T-helper 9 cell (primary cell): ENCODE data around the gene MYO7A.
"Not testable (repeated sequence)": the region's sequence is repeated elsewhere in the genome, so short reads cannot be mapped to it uniquely, and the experiment has no call there.

Source experiments
- DNase-seq: peaks from one replicate; pipeline ENCODE4 v3.0.0-alpha.2; 2020

Gene MYO7A

DNA sequence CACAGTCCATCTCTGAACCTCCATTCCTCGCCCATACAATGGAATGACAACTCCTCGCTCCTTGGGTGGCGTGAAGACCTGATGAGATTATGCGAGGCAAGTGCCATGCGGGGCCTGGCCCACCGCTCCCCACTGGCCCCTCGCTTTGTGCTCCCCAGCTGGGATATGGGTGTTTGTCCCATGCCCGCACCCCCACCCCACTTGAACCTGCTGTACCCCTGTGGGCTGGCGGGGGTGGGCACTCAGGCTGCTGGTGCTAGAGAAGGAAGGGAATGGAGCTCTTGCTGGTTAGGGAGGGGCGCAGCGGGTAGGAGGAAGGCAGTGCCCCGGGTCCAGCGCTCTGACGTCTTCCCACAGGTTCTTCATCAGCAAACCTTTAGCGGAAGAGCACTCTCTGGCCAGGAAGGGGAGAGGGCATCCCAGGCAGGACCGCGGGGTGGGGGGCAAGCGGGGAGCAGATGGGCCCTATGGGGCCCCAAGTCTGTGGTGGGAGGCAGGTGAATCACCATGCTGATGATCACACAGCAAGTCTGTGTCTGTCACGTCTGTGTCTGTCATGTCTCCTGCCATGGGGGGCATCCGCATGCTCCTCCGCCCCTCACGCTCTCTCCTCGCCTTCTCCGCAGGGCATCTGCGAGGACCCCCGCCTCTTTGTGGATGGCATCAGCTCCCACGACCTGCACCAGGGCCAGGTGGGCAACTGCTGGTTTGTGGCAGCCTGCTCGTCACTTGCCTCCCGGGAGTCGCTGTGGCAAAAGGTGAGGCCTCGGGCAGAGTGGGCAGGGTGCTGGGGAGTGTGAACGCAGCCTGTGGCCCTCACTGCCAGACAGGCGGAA, 34.8 kb upstream of the MYO7A start:
- no peak for DNase-seq

DNA sequence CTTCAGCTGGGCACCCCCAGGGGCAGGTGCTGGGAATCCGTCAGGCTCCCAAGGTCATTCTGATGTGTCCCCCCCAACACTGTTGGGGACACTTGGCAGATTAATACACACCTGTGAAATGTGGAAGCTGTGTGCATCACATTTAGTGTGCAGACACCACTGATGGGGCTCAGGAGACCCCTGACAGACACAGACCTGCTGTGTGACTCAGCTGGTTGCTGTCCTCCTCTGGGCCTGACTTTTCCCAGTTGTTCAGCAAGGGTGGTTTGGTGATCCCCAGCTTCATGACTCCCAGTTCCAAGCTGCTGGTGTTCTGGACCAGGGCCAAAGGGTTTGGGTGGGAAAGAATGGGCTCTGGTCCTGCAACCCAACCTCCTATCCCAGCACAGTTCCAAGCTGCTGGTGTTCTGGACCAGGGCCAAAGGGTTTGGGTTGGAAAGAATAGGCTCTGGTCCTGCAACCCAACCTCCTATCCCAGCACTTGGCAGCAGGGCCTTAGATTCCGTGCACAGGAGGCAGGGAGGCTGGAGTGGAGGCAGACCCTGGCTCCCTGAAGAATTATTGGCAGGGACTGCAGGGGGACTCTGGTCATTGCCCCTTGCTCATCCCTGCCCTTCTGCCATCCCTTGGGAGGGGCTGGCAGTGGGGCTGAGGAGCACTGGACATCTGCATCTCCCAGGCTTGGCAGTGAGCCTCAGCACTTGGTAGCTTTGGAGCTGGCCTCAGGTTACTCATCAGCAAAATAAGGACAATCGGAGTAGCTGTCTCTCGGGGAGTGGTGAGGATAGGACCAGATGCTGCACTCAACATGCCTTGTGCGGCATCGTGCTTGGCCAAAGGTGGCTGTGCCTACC, 33.8 kb upstream of the MYO7A start:
- DNase-seq = no peak

DNA sequence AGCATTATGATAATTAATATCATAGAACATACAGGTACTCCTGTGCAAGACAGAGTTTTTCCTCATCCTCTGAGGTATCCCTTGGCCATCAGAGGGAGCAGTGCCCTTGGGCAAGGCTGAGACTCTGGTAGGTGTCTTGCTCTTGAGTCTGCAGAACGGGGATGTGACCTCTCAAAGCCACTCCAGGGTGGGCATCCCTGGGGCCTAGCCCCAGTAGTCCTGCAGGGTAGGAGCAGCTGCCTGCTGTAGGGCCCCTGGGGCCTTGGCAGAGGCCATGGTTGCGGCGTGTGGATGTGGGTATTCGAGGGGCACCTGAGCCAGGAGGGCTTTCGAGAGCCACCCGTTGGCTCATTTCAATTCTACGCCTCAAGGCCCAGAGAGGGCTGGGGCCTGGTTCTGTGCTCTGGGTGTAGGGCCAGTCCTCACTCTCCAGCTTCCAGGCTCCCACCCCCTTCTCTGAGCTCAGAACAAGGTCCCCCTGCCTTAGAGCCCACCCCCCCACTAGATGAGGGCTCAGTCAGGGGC, 33.1 kb upstream of the MYO7A start:
- DNase-seq = no peak

DNA sequence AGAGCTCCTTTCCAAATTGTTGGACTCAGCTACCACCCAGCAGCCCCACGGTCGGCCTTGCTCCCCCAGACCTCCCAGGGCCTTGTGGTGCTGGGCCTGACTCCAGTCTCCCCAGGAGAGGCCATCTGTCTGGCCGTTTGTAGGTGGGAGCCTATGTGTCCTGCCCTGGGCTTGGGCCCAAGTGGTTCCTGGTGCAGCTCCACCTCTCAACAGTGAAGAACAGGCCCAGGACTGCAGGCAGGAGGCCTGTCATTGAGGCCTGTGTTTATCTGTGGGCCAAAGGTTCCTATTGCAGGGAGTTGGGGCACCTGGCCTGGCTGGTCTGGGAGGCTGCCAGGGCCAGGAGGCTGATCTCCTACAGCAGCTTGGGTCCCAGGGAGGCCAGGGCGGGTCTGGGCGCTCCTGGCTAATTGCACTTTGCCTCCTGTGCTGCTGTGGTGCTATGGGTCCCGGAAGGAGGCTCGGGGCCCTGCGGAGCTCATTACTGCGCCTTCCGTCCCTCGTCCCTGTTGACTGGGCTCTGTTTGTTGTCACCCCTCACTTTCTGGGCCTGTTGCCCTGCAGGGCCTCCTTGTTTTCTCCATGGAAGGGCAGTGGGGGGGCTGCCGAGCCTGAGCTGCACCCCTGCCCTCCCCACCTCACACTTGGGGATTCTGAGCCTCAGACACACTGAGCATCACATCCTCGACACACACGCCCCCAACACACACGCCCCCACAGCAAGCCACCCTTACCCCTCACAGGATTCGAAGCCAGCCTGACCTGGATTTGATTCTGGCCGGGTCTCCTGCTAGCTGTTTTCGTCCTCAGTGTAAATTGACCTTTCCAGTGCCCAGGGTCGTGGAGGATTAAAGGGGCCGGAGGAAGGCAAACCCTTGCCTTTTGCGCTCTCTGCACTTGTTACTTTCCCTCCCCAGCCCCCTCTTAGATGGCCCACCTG, 32.2 kb upstream of the MYO7A start:
- no peak for DNase-seq

DNA sequence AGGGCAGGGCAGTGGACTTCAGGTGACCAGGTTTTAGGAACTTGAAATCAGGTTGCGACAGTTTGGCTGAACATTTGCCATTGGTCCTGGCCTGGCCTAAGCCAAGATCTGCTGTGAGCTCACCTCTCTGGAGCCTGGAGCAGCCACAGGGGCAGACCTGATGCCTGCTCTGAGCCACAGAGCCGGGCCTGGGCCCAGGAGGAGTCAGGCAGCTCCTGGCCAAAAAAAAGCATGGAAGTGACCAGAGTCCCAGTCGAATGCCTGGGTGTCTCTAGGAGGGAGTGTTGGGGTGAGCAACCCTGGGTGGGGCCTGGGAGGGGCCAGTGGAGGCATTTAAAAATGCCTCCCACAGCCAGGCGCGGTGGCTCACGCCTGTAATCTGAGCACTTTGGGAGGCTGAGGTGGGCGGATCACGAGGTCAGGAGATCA, 31.4 kb upstream of the MYO7A start:
- DNase-seq = no peak

DNA sequence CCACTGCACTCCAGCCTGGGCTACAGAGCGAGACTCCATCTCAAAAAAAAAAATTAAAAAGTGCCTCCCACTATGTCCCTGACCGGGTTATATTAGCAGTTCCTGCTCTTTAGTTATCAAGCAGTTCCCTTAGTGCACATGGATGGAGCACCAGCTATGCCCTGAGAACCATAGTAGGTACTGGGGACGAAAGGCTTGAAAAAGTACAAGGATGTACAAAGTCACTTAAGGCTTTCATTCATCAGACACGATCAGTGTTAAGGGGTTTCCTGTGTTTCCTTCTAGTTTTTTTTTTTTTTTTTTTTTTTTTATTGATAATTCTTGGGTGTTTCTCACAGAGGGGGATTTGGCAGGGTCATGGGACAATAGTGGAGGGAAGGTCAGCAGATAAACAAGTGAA, 30.9 kb upstream of the MYO7A start:
- not testable (repeated sequence) for DNase-seq

DNA sequence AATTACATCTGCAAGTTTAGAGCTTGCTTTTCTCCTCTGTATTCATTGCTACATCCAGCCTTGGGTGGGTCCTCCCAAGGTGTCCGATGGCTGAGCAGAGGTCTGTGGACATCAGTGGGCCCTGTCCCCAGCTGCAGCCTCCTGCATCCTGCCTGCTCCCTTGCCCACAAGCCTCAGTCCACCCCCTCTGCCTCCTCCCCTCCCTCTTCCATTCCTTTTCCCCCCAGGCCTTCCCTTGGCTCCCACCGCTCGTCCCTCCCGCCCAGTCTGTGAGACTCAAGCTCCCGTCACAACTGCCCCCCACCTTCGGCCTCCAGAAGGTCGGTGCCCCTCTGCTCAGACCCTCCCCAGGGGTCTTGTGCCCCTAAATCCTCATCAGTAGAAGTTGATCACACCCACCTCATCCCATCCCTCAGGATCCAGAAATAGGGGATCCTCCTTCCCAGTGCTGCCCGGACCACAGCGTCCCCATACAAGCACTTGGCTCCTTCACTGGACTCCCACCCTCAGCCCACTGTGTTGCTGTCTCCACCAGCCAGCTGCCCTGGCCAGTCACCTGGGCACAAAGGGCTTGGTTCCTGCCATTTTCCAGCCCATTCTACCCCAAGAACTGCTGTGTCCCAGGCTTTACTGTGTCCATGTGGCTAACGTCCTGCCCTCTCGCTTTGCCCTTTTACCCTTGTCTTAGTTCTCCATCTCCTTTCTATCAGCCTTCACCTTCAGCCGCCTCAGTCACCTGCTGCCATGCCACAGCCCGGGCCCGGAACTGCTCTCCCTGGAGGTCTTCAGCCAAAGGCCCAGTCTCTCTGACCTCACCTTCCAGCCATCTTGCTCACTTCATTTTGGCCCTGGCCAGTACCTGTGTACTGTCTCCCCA, 27.6 kb upstream of the MYO7A start:
- no peak for DNase-seq

DNA sequence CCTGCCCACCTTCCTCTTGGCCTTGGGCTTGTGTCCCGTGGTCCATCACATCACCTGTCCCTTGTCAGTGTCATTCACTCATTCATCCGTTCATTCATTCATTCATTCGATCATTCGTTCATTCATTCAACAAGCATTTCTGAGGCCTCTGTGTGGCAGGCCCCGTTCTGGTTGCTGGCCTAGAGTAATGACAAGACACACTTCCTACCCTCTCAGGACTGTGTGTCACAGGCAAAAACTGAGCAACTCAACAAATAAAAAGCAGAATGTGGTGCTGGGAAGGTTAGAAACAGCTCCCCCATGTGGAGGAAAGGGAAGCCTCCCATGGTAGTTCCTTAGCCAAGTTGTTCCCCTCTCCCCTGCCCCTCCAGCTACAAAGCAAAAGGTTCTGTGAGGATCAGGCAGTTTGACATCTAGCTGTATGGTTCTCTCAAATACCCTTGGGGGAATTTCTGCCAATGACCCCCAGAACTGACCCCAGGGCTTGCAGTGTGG, 27.0 kb upstream of the MYO7A start:
- DNase-seq = no peak

DNA sequence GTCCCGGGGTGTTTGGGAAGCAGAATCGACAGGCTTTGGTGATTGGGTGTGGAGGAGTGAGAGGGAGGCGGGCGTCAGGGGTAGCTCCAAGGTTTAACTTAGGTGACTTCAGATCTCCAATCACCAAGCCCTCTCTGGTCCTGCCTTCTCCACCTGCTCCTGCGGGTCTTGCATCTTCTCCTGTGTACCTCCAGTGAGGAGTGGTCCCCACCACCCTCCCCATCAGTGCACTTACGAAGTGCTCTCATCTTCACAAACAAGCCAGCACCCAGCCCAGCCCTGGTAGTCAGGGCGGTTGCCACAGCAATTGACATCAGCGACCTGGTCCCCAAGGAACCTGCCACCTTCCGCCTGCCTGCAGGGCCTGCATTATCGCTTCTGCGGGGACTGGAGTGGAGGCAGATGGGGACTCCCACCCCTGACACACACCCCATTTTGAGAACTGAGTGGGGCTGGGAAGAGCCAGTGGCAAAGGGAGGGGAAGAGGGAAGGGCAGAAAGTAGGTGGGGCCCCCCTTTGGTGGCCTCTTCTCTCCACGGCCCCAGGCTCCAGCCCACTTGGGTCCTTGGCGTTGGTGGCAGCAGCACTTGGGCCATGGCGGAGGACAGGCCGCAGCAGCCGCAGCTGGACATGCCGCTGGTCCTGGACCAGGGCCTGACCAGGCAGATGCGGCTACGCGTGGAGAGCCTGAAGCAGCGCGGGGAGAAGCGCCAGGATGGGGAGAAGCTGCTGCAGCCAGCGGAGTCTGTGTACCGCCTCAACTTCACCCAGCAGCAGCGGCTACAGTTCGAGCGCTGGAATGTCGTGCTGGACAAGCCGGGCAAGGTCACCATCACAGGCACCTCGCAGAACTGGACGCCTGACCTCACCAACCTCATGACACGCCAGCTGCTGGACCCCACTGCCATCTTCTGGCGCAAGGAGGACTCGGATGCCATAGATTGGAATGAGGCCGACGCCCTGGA, 25.5 kb upstream of the MYO7A start, which contains the start of gene OMP:
OMP (plus strand) TSS at position 595 of the 965 bp plus-strand sequence; CDS start at position 595, 0 bp downstream.
- DNase-seq = no peak

DNA sequence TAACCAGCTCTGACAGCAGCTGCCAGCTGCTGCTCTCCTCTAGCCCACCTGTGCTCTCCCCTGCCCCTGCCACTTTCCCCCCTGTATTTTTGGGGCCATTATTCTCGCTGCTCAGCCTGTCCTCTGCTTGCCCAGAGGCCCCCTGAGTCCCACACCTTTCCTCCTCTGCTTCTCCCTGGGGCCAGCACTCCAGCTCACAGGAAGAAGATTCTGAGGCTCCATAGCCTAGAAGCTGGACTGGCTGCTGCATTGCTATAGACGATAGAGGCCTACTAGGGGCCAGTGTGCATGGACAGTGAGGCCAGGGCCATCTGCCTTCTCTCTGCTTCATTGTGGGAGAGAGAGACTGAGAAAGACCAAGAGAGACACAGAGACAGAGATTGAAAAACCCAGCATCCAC, 24.7 kb upstream of the MYO7A start:
- no peak for DNase-seq

DNA sequence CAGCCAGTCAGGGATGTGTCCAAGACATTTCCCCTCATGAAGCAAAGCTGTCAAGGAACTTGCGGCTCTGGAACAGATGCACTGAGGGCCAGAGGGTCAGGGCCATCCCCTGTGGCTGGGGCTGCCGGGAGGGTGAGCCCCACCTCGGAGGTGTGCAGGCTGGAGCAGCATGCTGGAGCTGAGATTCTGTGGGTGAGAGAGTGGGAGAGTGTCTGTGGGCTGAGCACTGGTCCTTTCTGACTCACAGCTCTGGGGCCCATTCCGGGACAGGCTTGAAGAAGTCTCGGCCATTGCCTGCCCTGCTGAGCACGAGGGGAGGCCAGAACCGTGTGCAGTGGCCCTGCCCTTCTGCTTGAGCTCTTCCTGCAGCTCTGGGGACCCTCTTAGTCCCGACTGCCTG, 23.3 kb upstream of the MYO7A start:
- no peak for DNase-seq

DNA sequence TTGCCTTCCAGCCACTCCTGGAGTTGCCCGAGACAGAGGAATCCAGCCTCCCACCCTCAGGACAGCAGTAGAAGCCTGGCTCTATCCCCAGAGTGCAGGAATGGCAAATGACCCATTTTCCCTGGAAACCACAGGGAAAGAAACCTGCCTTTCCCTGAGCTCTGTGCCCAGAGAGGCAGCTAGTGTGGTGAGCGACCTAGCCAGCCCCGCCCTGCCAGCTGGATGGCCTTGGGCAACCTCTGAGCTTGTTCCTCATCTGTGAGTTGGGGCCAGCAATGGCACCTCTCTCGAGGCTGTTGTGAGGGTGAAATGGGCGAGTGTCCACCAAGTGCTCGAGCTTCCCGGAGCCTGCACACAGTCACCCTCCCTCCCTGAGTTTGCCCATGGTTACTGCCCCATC, 21.7 kb upstream of the MYO7A start:
- DNase-seq = no peak

DNA sequence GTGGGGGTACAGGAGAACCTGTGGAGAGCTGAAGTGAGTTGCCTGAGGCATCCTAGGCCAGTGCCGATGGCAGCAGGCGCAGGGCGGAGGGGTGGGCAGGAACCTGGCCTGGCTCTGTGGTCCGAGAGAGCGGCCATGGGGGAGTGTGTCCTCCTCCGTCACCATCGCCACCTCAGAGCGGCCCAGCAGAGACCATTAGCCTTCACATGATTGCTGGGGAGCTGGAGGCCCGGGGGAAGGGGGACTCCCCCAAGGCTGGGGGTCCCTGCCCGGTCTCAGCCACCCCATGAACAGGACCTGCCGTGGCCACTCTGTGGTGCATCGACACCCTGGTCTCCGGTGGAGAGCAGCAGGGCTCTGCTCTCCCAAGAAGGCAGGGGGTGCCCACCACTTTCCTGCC, 21.3 kb upstream of the MYO7A start:
- DNase-seq = no peak

DNA sequence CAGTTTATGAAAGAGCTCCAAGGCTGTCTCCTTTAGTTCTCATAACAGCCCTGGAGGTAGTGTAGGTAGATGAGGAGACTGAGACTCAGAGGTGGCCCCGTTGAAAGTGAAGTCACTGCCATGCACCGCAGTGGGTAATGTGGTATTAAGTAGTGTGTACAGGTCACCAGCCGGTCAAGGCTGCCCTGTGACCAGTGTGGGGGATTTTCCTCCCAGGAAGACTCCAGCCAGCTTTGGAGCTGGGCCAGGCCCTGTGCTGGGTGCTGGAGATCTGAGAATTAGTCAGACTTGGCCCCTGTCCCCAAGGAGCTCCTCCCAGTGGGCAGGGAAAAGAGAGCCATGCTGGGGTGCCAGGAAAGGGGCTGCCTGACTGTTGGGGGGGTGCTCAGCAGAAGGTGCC, 20.1 kb upstream of the MYO7A start:
- no peak for DNase-seq

DNA sequence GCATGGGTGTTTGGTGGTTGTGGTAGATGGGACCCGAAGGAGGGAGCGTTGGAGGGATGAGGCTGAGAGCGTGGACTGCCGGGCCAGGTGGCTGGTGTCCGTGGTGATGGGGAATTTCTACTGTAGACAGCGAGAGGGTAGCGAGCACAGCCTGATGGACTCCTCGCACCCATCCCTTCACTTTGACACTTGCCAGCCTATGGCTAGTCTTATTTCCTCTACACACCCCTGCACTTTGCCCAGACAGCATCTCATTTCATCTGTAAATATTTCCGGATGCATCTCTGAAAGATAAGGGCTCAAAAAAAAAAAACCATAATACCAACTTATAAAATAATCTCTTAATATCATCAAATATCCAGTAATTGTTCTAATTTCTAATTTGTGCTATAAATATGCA, 19.6 kb upstream of the MYO7A start:
- DNase-seq = no peak

DNA sequence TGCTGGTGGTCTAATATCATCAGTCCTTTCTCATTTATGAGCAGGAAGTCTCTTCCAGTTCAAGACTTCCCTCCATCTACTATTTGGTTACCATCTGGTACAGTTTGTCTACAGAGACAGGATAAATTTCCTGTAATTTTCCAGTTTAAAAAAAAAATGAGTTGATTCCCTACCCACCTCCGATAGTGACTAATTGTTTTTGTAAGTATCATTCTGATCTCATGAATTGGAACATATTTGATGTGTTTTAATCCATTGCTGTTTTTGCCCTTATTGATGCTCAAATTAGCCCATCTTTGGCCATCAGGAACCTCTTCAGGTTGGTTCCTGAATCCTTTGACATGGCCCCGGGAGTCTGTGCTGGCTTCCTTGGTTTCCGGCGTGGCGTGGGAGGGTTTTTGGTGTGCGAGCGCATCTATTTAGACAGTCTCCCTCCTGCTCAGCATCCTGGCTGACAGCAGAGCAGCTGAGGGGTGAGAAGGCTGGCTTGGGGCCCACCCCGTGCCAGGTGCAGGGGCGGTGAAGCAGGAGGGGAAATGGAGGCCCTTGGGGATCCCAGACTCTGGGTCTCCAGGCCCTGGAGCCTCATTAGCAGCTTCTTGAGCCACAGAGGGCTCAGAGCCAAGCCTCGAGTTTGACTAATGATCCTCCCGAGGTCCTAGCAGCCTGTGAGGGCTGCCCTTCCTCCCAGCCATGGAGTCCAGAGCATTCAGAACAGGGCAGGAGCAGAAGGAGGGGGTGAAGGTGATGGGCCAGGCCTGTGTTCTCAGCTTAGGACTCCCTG, 18.6 kb upstream of the MYO7A start:
- no peak for DNase-seq

DNA sequence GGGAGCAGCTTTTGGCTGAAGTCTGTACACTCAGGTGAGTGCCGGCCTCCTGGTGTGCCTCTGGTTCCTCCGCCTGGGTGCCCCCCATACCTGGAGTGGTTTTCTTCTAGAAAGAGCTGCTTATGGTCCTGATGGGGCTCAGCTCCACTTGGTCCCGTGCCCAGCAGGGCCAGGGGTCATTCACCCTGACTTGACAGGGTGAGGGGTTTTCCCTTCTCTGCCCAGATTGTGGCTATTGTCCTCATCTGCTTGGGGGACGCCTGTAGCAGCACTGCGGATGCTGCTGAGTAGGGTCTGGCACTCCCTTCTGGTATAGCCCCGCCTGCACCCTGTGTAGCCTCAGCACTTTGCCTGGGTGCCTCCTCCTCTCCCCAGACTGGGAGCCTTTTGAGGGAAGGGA, 17.2 kb upstream of the MYO7A start:
- DNase-seq = no peak

DNA sequence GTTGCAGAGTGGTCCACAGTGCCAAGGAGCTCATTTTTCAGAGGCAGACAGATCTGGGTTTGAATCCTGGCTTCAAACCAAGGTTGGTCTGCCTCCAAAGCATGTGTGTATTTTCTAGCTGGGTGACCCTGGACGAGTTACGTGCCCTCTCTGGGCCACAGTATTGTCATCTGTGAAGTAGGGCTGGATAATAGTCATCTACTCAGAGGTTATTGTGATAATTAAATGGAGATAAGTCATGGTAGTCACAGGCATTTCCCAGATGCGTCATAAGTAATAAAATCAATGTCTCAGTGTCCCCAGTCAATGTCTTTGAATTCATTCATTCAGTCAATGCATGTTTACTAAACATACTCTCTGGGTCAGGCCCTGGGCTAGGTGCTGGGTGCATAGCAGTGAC, 16.8 kb upstream of the MYO7A start:
- DNase-seq = no peak

DNA sequence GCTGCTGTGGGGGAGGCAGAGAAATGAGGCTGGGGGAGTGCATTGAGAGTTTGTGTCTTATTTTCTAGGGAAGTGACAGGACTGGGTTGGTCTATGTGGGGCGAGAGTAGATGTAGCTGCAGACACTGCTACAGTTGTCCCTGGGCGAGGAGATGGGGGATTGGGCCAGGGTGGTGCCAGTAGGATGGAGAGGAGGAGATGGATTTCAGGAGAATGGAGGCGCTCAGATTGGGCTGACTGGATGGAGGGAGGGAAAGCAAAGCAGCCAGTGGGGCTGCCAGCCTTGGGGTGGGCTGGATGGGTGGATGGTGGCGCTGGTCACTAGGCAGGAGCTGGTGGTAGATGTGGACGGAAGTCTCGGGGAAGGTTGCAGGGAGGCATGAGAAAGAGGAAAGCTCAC, 16.1 kb upstream of the MYO7A start:
- no peak for DNase-seq
